GM12872 (cell line): ENCODE results near the gene GLS.

Source experiments
- TF ChIP-seq, protein P1 (sequence below): IDR thresholded peaks from 3 replicates; pipeline ENCODE4 v1.5.1; 2011; ENCODE audit warnings: low read depth, mild to moderate bottlenecking, low read length, moderate library complexity; ENCODE audit not compliant: insufficient read depth

Gene GLS

DNA sequence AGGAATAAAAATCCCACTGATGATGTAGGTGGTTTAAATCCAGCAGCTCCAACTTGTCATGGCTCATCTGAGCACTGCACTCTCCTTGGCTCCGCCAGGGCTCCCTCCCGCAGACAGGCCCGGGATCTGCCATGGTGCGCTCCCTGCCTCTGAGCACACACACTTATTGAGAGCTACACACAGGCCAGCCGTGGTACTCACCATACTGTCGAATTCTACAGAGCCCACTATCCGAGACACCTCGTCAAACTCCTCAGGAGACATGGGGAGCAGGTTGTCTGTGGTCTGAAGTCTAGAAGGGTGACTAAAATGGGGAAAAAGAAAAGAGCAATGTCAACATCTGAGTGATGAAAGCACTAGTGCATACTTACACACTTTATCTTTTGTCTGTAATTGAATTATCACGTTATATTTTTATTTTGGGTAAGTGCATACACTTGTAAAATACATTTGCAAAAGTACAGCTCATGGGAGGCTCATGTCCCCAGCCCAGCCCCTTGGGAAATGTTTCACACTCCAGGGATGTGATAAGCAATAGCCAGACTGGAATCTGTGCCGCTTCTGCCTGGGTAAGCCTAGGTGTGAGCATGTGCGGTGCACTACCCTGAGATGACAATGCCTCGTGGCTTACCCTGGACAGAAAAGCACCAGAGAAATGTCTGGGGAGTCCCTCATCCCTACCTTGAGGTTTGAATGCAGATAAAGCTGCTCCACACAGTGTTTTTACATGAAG is 94.2 kb downstream of the GLS start:
- TF ChIP-seq, protein P1, sequence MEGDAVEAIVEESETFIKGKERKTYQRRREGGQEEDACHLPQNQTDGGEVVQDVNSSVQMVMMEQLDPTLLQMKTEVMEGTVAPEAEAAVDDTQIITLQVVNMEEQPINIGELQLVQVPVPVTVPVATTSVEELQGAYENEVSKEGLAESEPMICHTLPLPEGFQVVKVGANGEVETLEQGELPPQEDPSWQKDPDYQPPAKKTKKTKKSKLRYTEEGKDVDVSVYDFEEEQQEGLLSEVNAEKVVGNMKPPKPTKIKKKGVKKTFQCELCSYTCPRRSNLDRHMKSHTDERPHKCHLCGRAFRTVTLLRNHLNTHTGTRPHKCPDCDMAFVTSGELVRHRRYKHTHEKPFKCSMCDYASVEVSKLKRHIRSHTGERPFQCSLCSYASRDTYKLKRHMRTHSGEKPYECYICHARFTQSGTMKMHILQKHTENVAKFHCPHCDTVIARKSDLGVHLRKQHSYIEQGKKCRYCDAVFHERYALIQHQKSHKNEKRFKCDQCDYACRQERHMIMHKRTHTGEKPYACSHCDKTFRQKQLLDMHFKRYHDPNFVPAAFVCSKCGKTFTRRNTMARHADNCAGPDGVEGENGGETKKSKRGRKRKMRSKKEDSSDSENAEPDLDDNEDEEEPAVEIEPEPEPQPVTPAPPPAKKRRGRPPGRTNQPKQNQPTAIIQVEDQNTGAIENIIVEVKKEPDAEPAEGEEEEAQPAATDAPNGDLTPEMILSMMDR, result no peak

DNA sequence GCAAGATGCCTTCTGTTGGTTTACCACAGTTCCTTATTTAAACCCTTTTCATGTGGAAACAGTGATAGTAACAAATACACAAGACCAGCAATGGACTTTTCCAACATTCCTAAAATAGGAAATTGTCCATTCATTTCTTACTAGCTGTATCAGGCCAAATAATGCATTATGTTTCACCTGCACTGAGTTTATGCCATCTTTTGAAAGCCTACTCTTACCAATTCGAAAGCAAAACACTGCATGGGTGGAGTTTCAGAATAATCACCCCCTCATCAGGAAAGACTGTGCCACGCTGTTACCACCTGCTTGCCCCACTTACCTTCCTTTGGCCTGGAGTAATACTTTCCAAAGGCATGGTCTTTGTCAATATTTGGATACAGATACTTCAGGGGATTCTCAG is 95.9 kb downstream of the GLS start:
- TF ChIP-seq, protein P1, result no peak

DNA sequence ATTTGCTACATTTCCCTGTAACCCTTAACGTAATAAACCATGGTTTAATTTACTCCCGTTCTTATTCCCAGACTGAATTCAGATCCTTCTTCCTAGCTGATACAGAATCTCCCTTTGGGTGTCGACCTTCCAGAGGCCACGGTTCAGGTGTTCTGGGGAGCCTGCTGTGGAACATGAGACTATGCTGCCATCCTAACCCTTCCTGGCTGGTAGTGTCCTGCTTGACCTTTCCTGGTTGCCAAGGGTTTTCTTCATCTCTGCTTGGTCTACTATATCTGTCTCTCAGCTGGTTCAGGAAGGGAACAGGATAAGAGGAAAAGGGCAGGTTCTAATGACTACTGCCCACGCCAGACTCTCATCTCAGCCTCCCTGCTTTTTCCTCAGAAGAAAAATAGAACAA is 96.9 kb downstream of the GLS start:
- TF ChIP-seq, protein P1, result no peak

DNA sequence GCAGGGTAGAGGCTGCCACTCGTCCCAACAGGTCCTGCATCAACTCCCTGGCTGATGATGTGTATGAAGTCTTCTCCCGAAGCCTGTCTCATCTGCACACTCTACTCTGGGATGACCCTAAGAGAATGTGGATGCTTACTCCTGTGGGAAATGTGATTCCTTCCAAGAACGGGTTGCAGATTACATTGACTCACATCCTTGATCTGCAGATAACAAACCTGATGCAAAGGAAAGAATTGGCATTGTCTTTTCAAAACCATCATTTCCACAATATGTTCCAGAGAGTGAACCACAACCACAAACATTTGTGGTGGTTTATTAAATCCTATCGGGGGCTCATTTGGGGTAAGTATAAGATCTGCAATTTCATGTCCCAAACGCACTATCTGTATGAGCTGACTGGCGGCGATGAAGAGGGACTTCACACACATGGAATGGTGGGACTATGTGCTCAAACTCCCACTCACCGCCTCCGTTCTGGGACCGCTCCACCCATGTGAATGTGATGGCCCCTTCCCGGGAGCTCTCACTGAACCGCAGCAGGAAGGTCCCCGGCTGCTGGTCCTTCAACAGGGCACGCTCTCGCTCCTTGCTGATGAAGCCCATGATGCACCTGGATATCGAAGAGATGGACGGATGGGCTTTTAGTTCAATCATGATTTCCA is 97.9 kb downstream of the GLS start:
- TF ChIP-seq, protein P1, result no peak

DNA sequence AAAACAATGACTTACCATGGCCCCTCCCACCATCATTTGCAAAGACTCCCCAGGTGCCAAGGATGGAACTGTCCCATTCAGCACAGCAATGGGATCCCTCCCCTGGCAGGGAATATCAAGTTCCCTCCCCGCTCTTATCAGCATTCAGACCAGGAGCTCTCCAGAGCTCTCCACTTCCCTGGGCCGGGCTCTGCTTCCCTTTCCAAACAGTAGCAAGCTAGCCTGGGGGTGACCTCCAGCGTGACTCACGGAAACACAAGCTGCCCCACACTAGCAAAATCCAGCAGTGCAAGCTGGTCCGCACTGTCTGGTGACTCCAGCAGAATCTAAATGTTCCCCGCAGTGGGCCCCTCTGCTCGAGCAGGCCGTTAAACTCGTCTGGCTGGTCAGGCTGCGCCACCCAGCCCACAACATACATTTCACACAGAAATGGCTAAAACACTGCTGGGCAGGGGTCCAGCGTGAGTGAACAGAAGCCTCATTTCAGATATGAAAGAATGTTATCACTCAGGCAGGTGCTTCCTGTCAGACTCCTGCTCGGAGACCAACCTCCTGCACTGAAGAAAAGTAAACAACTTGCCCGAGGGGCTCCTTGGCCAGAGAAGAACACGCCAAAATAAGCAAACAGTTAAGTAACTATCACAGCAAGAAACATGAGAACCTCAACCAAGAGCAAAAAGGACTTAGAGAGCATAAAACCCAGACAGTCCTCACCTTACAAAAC is 99.4 kb downstream of the GLS start:
- TF ChIP-seq, protein P1, result no peak

DNA sequence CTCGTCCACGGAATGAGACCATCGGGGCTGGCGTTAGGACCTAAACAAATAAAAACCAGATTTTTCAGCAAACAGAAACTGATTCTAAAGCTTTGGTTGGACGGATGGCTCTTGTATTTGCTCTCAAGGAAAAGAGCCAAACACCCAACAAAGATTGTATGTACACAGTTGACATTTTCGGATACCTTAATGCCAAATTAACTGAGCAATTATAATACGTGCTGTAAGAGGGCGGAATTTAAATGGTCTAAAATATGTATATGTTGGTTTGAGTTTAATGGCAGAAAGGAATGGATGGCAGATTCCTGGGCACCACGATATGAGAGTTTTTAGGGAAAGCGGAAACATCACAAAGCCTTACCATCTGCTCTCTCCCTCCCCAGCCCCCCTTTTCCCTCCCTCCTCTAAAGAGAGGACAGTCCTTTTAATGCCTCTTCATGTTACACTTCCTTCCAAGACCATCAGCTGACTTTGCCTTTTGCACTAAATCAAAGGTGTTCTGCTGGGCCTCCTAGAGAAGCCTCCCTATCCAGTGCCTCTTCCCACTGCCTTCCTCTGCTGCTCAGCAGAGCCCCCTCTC is 100.1 kb downstream of the GLS start:
- TF ChIP-seq, protein P1, result no peak

DNA sequence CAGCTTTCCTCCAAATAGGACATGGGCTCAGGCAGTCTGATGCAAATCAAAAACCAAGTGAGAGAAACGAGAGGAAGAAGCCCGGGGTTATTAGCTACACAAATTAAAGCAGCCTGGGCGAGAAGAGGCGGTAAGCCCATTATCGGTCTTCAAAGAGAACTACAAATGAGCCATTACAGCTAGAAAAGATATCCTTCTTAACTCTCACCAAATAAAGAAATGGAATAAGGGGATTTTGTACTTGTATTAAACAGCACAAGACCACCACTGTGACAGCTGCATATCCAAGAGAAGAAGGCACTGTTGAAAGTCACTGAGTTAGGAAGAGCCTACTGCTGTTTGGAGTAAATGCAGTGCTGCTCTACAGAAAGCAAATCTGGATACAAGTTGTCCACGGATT is 100.7 kb downstream of the GLS start:
- TF ChIP-seq, protein P1, result no peak
